PC-9 (cell line): ENCODE results near the gene MCOLN1.

Experiments used
- CTCF ChIP-seq: fragments of 200-600 bp; sonication (generic); conservative IDR thresholded peaks from 2 replicates; pipeline ENCODE4 v1.6.1; 2017; ENCODE audit warnings: mixed run types, antibody characterized with exemption, mild to moderate bottlenecking, moderate library complexity
- EZH2 ChIP-seq: fragments of 200-600 bp; sonication (generic); IDR thresholded peaks from 2 replicates; pipeline ENCODE4 v1.8.0; 2017; ENCODE audit warnings: antibody characterized with exemption, low read depth

GRCh38 chr19:7524523-7524922 lies 2.1 kb downstream of the MCOLN1 start:
- TF ChIP-seq EZH2 (no peak), CTCF (no peak)
